Activated CD4-positive, alpha-beta memory T cell treated with anti-CD3 and anti-CD28 coated beads for 36 hours (primary cell): Measurements from ENCODE around the gene VWA8. TPM values are rescaled to one million over a fixed set of nuclear protein-coding genes. Genes with fewer than 3 reads are reported as not detected.

Experiments
- CTCF ChIA-PET: fragments of 350-600 bp; sonication (Branson Sonifier 250); formaldehyde crosslinking; loops from one replicate; lab custom pipeline; 2021; ENCODE audit warnings: antibody characterized with exemption, inconsistent platforms; lab: Charles Lee
- POLR2A ChIA-PET: fragments of 350-600 bp; sonication (Branson Sonifier 250); formaldehyde crosslinking; loops from one replicate; lab custom pipeline; 2021; ENCODE audit warnings: antibody characterized with exemption; lab: Charles Lee
- DNase-seq: peaks from one replicate; pipeline ENCODE4 v3.0.0-alpha.2; 2020
- H3K27ac Mint-ChIP-seq: one replicate; pipeline ENCODE4 v1.8.0; 2021; ENCODE audit warnings: mixed read lengths
- H3K27me3 Mint-ChIP-seq: one replicate; pipeline ENCODE4 v1.8.0; 2021; ENCODE audit warnings: mixed read lengths
- H3K36me3 Mint-ChIP-seq: one replicate; pipeline ENCODE4 v1.8.0; 2021; ENCODE audit warnings: mixed read lengths
- H3K4me1 Mint-ChIP-seq: one replicate; pipeline ENCODE4 v1.8.0; 2021; ENCODE audit warnings: low read depth, mixed read lengths
- H3K4me3 Mint-ChIP-seq: one replicate; pipeline ENCODE4 v1.8.0; 2021; ENCODE audit warnings: mild to moderate bottlenecking, mixed read lengths
- H3K9me3 Mint-ChIP-seq: one replicate; pipeline ENCODE4 v1.8.0; 2021; ENCODE audit warnings: mixed read lengths
- intact Hi-C: fragments of 100-400 bp; cut with micrococcal nuclease; formaldehyde crosslinking; loops from one replicate; pipeline ENCODE4 v1.15.1; 2023
- total RNA-seq, 2 experiments: library from RNA; stranded (reverse); gene quantifications; one replicate each; pipeline ENCODE4 v1.2.3, GENCODE V29; 2021

VWA8 gene
- total RNA-seq, 2 experiments from 2014 or later: 16.8 to 17.1 TPM

DNA sequence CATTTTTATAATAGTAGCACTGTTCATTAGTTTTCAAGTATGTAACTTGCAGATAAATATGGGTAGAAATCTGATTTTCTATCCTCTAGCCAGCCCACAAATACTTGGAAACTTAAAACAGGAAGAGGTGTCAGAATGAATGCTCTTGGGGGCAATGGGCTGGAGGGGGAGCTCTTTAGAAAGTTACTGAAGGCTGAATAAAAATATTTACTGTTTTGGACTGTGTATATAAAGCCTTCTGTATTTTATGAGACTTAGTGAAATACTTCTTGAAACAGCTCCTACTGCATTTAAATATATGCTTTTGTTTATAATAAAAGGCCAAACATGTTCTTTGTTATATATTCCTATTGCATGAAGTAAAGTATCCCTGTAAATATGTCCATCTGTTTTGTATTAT is 364.7 kb downstream of the VWA8 start:
- Mint-ChIP-seq H3K27ac (no peak overlapping the region), H3K4me1 (peaks cover 7% of the 10 kb centered on the region), H3K27me3 (no peaks in the 10 kb centered on the region), H3K36me3 (peaks cover 16% of the 10 kb centered on the region), H3K4me3 (no peak overlapping the region), H3K9me3 (no peaks in the 10 kb centered on the region)
- intact Hi-C loops: no loop called here
- CTCF ChIA-PET: interaction anchor here (1.5 kb wide), 1 partner anchor 57 kb away, joined by 3 read pairs; no protein-coding TSS in a partner anchor
- no peak for DNase-seq
- POLR2A ChIA-PET: no interaction called here

- peaks cover 11% of the 10 kb centered on the region for H3K4me1 Mint-ChIP-seq
- intact Hi-C loops: no loop called here
- no peaks in the 10 kb centered on the region for H3K27me3 Mint-ChIP-seq
- H3K4me3 Mint-ChIP-seq: no peak overlapping the region
- no peak overlapping the region for H3K27ac Mint-ChIP-seq
- H3K36me3 Mint-ChIP-seq: peaks cover 9% of the 10 kb centered on the region
- ChIA-PET CTCF (interaction anchor here (1.5 kb wide), 1 partner anchor 58 kb away, joined by 3 read pairs; no protein-coding TSS in a partner anchor), POLR2A (no interaction called here)
- H3K9me3 Mint-ChIP-seq: no peaks in the 10 kb centered on the region
- DNase-seq: no peak
These were observed 365.6 kb downstream of the VWA8 start for GRCh38 chr13:41595298-41595697.

GRCh38 chr13:41590643-41591042 is 370.3 kb downstream of the VWA8 start:
- H3K4me3 Mint-ChIP-seq: no peak overlapping the region
- no peak overlapping the region for H3K27ac Mint-ChIP-seq
- no peaks in the 10 kb centered on the region for H3K27me3 Mint-ChIP-seq
- ChIA-PET CTCF (no interaction called here), POLR2A (no interaction called here)
- peaks cover 13% of the 10 kb centered on the region for H3K4me1 Mint-ChIP-seq
- intact Hi-C loops: no loop called here
- H3K36me3 Mint-ChIP-seq: peaks cover 10% of the 10 kb centered on the region
- no peak for DNase-seq
- no peaks in the 10 kb centered on the region for H3K9me3 Mint-ChIP-seq

DNA sequence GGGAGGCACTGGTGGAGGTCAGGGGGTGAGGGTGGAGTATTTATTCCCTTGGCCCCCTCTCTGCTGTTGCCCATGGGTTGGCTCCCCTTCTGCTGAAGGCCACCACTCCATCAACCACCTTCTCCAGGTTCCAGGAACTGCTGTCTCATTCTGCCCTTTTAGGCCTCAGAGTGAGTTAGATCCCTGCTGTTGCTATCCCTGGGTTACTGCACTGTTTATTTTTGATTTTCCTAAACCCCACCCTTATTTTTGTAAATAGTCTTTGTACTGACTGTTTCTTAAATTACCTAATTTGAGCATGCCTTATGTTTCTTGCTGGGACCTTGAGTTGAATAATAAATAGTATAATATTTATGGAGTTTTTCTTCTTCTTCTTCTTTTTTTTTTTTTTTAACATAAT is 370.8 kb downstream of the VWA8 start:
- no peak overlapping the region for H3K27ac Mint-ChIP-seq
- no peak overlapping the region for H3K4me3 Mint-ChIP-seq
- POLR2A ChIA-PET: no interaction called here
- peaks cover 10% of the 10 kb centered on the region for H3K36me3 Mint-ChIP-seq
- H3K4me1 Mint-ChIP-seq: peaks cover 13% of the 10 kb centered on the region
- H3K27me3 Mint-ChIP-seq: no peaks in the 10 kb centered on the region
- CTCF ChIA-PET: no interaction called here
- no peaks in the 10 kb centered on the region for H3K9me3 Mint-ChIP-seq
- DNase-seq: no peak
- intact Hi-C loops: no loop called here

GRCh38 chr13:41589434-41589833 is 371.5 kb downstream of the VWA8 start:
- ChIA-PET POLR2A (no interaction called here), CTCF (no interaction called here)
- DNase-seq: no peak
- H3K36me3 Mint-ChIP-seq: peaks cover 10% of the 10 kb centered on the region
- no peak overlapping the region for H3K27ac Mint-ChIP-seq
- no peaks in the 10 kb centered on the region for H3K9me3 Mint-ChIP-seq
- intact Hi-C loops: loop anchor here (2.0 kb wide), 1 partner anchor 131 kb away; no protein-coding TSS in a partner anchor
- no peak overlapping the region for H3K4me3 Mint-ChIP-seq
- H3K4me1 Mint-ChIP-seq: peaks cover 13% of the 10 kb centered on the region
- H3K27me3 Mint-ChIP-seq: no peaks in the 10 kb centered on the region

DNA sequence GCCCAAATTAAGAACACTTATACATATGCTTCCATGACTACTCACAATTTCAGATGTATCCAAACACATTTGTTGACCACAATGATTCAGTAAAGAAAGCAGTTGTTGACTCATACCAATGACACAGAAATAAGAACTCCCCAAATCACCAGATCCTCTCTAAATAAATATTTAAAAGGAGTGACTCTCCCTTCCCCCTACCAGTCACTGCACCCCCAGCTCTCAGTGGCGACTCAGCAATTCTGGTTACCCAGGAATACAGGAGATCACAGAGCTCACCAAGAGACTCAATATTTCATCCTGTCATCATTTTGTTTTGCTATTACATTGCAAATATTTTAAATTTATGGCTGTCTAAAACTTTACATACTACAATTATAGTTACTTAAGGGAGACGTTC is 372.0 kb downstream of the VWA8 start:
- ChIA-PET CTCF (no interaction called here), POLR2A (interaction anchor here (0.6 kb wide), 1 partner anchor 132 kb away, joined by 3 read pairs; the partner anchor contains the start of gene RGCC)
- H3K4me1 Mint-ChIP-seq: peaks cover 13% of the 10 kb centered on the region
- intact Hi-C loops: loop anchor here (2.0 kb wide), 1 partner anchor 130 kb away; no protein-coding TSS in a partner anchor
- H3K27ac Mint-ChIP-seq: no peak overlapping the region
- DNase-seq: peak; percentile 75
- no peaks in the 10 kb centered on the region for H3K9me3 Mint-ChIP-seq
- H3K4me3 Mint-ChIP-seq: no peak overlapping the region
- peaks cover 10% of the 10 kb centered on the region for H3K36me3 Mint-ChIP-seq
- no peaks in the 10 kb centered on the region for H3K27me3 Mint-ChIP-seq

DNA sequence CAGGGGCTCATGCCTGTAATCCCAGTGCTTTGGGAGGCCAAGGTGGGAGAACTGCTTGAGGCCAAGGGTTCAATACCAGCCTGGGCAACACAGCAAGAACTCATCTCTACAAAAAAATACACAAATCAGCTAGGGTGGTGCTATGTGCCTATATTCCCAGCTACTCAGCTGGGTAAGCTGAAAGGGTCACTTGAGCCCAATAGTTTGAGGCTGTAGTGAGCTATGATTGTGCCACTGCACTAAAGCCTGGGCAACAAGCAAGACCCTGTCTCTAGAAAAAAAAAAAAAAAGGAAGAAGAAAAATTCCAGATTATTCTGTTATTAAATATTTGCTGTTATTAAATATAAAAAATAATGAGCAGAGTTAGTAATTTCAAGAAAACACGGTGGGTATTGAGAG is 372.5 kb downstream of the VWA8 start:
- DNase-seq: no peak
- intact Hi-C loops: loop anchor here (2.0 kb wide), 1 partner anchor 130 kb away; no protein-coding TSS in a partner anchor
- CTCF ChIA-PET: no interaction called here
- no peak overlapping the region for H3K4me3 Mint-ChIP-seq
- no peak overlapping the region for H3K27ac Mint-ChIP-seq
- H3K27me3 Mint-ChIP-seq: no peaks in the 10 kb centered on the region
- H3K36me3 Mint-ChIP-seq: peaks cover 7% of the 10 kb centered on the region
- no peaks in the 10 kb centered on the region for H3K9me3 Mint-ChIP-seq
- POLR2A ChIA-PET: interaction anchor here (0.6 kb wide), 1 partner anchor 131 kb away, joined by 3 read pairs; the partner anchor contains the start of gene RGCC
- peaks cover 13% of the 10 kb centered on the region for H3K4me1 Mint-ChIP-seq

- H3K27me3 Mint-ChIP-seq: no peaks in the 10 kb centered on the region
- H3K4me3 Mint-ChIP-seq: no peak overlapping the region
- H3K36me3 Mint-ChIP-seq: peaks cover 5% of the 10 kb centered on the region
- no peaks in the 10 kb centered on the region for H3K9me3 Mint-ChIP-seq
- intact Hi-C loops: no loop called here
- DNase-seq: peak; percentile 19
- peaks cover 13% of the 10 kb centered on the region for H3K4me1 Mint-ChIP-seq
- H3K27ac Mint-ChIP-seq: no peak overlapping the region
- ChIA-PET POLR2A (no interaction called here), CTCF (interaction anchor here (0.5 to 2.2 kb wide), 2 partner anchors 87 to 128 kb away, joined by 3 to 11 read pairs; no protein-coding TSS in a partner anchor)
These were observed 373.4 kb downstream of the VWA8 start for GRCh38 chr13:41587490-41587889.

DNA sequence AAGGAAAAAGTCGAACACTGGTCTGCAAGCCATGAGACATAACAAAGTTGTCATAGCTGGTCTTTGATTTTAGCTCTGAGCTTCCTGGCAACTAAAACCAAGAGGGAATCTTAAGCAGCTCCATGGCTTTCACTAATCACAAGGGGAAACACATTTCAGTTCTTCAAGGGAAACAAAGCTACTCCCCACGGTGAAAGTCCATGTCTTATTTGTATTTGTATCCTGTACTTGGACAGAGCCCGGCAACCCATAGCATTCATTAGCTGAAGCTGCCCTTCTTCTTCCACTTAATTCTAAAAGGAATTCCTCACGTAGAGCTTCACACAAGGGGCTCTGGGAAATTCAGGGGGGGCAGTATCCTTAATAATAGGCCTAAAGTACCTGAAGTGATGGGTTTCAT is 374.7 kb downstream of the VWA8 start:
- Mint-ChIP-seq H3K36me3 (peaks cover 4% of the 10 kb centered on the region), H3K4me1 (peaks cover 13% of the 10 kb centered on the region), H3K27ac (no peak overlapping the region), H3K27me3 (no peaks in the 10 kb centered on the region), H3K4me3 (no peak overlapping the region), H3K9me3 (no peaks in the 10 kb centered on the region)
- no peak for DNase-seq
- CTCF ChIA-PET: interaction anchor here (2.2 kb wide), 1 partner anchor 127 kb away, joined by 11 read pairs; no protein-coding TSS in a partner anchor
- POLR2A ChIA-PET: no interaction called here
- intact Hi-C loops: no loop called here

DNA sequence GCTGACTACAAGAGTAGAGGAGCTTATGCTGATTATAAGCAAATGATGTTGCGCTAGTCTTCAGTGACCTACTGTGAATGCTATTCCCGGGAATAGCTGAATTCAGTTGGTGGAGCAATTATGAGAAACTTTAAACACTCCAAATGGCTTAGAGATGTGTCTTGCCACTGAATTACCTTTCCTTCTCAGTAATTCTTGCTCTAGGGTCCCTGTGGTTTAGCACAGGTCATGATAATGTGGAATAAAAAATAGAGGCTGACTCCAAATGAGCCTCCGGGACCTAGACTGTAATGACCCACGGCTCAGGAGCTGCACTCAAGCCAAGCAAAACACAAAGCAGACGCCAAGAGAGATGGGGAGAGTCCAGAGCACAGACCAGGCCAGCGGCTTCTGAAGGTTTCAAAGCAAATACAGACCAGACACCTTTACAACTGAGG is 378.9 kb downstream of the VWA8 start:
- H3K9me3 Mint-ChIP-seq: no peaks in the 10 kb centered on the region
- peaks cover 5% of the 10 kb centered on the region for H3K4me1 Mint-ChIP-seq
- CTCF ChIA-PET: no interaction called here
- no peak overlapping the region for H3K4me3 Mint-ChIP-seq
- POLR2A ChIA-PET: no interaction called here
- no peaks in the 10 kb centered on the region for H3K36me3 Mint-ChIP-seq
- DNase-seq: no peak
- H3K27me3 Mint-ChIP-seq: no peaks in the 10 kb centered on the region
- intact Hi-C loops: no loop called here
- no peak overlapping the region for H3K27ac Mint-ChIP-seq

DNA sequence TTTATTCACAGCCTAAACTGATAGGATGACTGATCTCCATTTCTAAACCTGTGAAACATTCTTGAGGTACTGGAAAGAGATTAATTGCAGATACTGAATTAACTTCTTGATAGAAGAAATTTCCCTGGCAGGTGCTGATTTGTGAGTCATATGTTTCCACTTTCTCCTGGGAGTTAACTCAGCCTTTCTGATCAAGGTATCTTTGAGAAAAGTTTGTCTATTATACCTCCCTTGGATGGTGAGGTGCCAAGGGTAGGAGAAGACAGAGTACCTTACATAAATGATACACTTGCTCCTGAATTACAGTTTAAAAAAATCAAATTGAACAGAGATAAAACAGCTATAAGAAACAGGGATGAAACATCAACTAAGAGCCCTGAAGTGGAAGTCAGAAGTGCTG is 380.6 kb downstream of the VWA8 start:
- no peaks in the 10 kb centered on the region for H3K9me3 Mint-ChIP-seq
- intact Hi-C loops: no loop called here
- H3K36me3 Mint-ChIP-seq: peaks cover 4% of the 10 kb centered on the region
- ChIA-PET POLR2A (no interaction called here), CTCF (no interaction called here)
- no peak overlapping the region for H3K4me3 Mint-ChIP-seq
- no peak for DNase-seq
- H3K27me3 Mint-ChIP-seq: no peaks in the 10 kb centered on the region
- H3K4me1 Mint-ChIP-seq: peaks cover 5% of the 10 kb centered on the region
- no peak overlapping the region for H3K27ac Mint-ChIP-seq

DNA sequence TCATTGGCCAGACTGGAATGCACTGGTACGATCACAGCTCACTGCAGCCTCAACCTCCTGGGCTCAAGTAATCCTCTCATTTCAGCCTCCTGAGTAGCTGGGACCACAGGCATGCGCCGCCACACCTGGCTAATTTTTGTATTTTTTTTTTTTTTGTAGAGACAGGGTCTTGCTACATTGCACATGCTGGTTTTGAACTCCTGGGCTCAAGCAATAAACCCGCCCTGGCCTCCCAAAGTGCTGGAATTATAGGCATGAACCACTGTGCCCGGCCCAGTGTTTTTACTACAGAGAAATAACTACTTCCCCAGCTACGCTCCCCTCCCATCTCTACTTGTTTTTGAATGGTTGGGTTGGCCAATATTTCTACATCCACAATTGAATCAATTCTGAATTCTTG is 381.0 kb downstream of the VWA8 start:
- CTCF ChIA-PET: no interaction called here
- Mint-ChIP-seq H3K4me3 (no peak overlapping the region), H3K27me3 (no peaks in the 10 kb centered on the region), H3K27ac (no peak overlapping the region), H3K4me1 (peaks cover 5% of the 10 kb centered on the region), H3K9me3 (no peaks in the 10 kb centered on the region), H3K36me3 (peaks cover 8% of the 10 kb centered on the region)
- DNase-seq: no peak
- intact Hi-C loops: no loop called here
- POLR2A ChIA-PET: no interaction called here

DNA sequence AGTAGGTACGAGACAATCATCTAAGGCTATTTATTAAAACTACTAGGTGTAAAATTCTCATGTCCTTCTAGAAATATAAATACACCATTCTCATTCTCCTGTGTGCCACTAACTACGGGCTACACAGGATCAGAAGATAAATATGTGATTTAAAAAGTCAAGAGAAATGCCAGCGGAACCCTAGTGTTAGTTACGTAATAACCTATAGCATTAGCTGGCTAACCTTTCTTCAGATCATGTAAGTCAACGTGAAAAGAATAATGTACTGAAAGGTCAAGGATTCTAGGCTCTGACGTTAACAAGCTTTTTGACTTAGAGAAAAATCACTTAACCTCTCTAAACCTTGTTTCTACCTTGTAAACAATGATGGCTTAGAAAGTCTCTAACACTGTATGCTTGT is 381.7 kb downstream of the VWA8 start:
- H3K36me3 Mint-ChIP-seq: peaks cover 15% of the 10 kb centered on the region
- H3K9me3 Mint-ChIP-seq: no peaks in the 10 kb centered on the region
- no peak overlapping the region for H3K4me3 Mint-ChIP-seq
- peaks cover 5% of the 10 kb centered on the region for H3K4me1 Mint-ChIP-seq
- CTCF ChIA-PET: no interaction called here
- intact Hi-C loops: no loop called here
- DNase-seq: no peak
- no peaks in the 10 kb centered on the region for H3K27me3 Mint-ChIP-seq
- no peak overlapping the region for H3K27ac Mint-ChIP-seq
- POLR2A ChIA-PET: no interaction called here
